PC-9 (cell line): ENCODE measurements around the gene ECI2.

Experiments
- CTCF ChIP-seq: fragments of 200-600 bp; sonication (generic); conservative IDR thresholded peaks from 2 replicates; pipeline ENCODE4 v1.6.1; 2017; ENCODE audit warnings: mixed run types, antibody characterized with exemption, mild to moderate bottlenecking, moderate library complexity
- EZH2 ChIP-seq: fragments of 200-600 bp; sonication (generic); IDR thresholded peaks from 2 replicates; pipeline ENCODE4 v1.8.0; 2017; ENCODE audit warnings: antibody characterized with exemption, low read depth

- TF ChIP-seq EZH2 (no peak), CTCF (no peak)
These were observed 43.4 kb downstream of the ECI2 start for GRCh38 chr6:4091941-4092340.
